Fibroblast of lung (primary cell): Measurements from ENCODE around the gene TPR. TPM values are rescaled to one million over a fixed set of nuclear protein-coding genes. Genes with fewer than 3 reads are reported as not detected.

Source experiments
- DNase-seq, 2 donors: peaks; one replicate each; pipeline versions ENCODE4 v3.0.0 to v3.0.0-alpha.2; 2010; ENCODE audit warnings: low read depth in 2 of 2
- H2AFZ ChIP-seq: 2 replicates; pipeline ENCODE4 v1.5.1; 2012; ENCODE audit warnings: low read length, control low read depth, inconsistent platforms
- H3K27ac ChIP-seq: 2 replicates; pipeline ENCODE4 v1.5.1; 2011; ENCODE audit warnings: low read length, control low read depth; ENCODE audit not compliant: insufficient read depth
- H3K27me3 ChIP-seq: 2 replicates; pipeline ENCODE4 v1.5.1; 2011; ENCODE audit warnings: mild to moderate bottlenecking, low read length; ENCODE audit not compliant: control insufficient read depth, insufficient read depth
- H3K36me3 ChIP-seq: 2 replicates; pipeline ENCODE4 v1.5.1; 2011; ENCODE audit warnings: low read length; ENCODE audit not compliant: control insufficient read depth, insufficient read depth
- H3K4me1 ChIP-seq: 2 replicates; pipeline ENCODE4 v1.5.1; 2011; ENCODE audit warnings: low read length; ENCODE audit not compliant: control insufficient read depth, insufficient read depth; ENCODE audit errors: extremely low read depth
- H3K4me2 ChIP-seq: 2 replicates; pipeline ENCODE4 v1.5.1; 2011; ENCODE audit warnings: low read length, control low read depth; ENCODE audit not compliant: insufficient read depth; ENCODE audit errors: extremely low read depth
- H3K4me3 ChIP-seq, 4 experiments: fragments of 200-600 bp in 1 of 4; sonication (generic) in 1 of 4; replicated peaks in 1 of 4; 2 replicates each; pipeline ENCODE4 v1.5.1; 2011 to 2016; ENCODE audit warnings: low read length in 4 of 4, low read depth in 3 of 4, mild to moderate bottlenecking in 3 of 4, control low read depth in 2 of 4, inconsistent platforms in 1 of 4, mixed read lengths in 1 of 4; ENCODE audit not compliant: insufficient read depth in 1 of 4; ENCODE audit errors: control extremely low read depth in 1 of 4
- H3K79me2 ChIP-seq: 2 replicates; pipeline ENCODE4 v1.5.1; 2012; ENCODE audit warnings: mild to moderate bottlenecking, low read length, inconsistent platforms; ENCODE audit not compliant: control insufficient read depth, insufficient read depth
- H3K9ac ChIP-seq: 2 replicates; pipeline ENCODE4 v1.5.1; 2011; ENCODE audit warnings: mild to moderate bottlenecking, low read length, control low read depth; ENCODE audit not compliant: insufficient read depth
- H3K9me3 ChIP-seq: 2 replicates; pipeline ENCODE4 v1.5.1; 2012; ENCODE audit warnings: low read depth, low read length; ENCODE audit not compliant: control insufficient read depth, insufficient read depth
- H4K20me1 ChIP-seq: 2 replicates; pipeline ENCODE4 v1.5.1; 2011; ENCODE audit warnings: low read length; ENCODE audit not compliant: control insufficient read depth, insufficient read depth; ENCODE audit errors: extremely low read depth
- CTCF ChIP-seq, 2 donors: IDR thresholded peaks in 1 of 2; conservative IDR thresholded peaks in 1 of 2; 1 replicate in 1 of 2; 2 replicates in 1 of 2; pipeline ENCODE4 v1.5.1; 2011 to 2012; ENCODE audit warnings: low read length in 2 of 2, control low read depth in 1 of 2, inconsistent platforms in 1 of 2, low read depth in 1 of 2, mild to moderate bottlenecking in 1 of 2
- EZH2 ChIP-seq: IDR thresholded peaks from 2 replicates; pipeline ENCODE4 v1.5.1; 2012; ENCODE audit warnings: low read length, control low read depth, mild to moderate bottlenecking; ENCODE audit errors: missing control alignments
- polyA plus RNA-seq, 2 donors: library from polyadenylated mRNA; depleted of rRNA in 1 of 2; stranded (reverse) in 1 of 2; unstranded in 1 of 2; fragments of >200 nt; gene quantifications; 2 replicates each; pipeline ENCODE4 v1.2.1, GENCODE V29; 2011 to 2012; ENCODE audit warnings: missing spikeins in 1 of 2
- total RNA-seq: library from RNA; depleted of rRNA; stranded (reverse); fragments of >200 nt; gene quantifications from 2 replicates; pipeline ENCODE4 v1.2.1, GENCODE V29; 2014

The TPR gene
- total and polyA plus RNA-seq, 2 donors (not counting 1 experiment from before 2014, with no cell fraction given) = 37.4 to 65.1 TPM

DNA sequence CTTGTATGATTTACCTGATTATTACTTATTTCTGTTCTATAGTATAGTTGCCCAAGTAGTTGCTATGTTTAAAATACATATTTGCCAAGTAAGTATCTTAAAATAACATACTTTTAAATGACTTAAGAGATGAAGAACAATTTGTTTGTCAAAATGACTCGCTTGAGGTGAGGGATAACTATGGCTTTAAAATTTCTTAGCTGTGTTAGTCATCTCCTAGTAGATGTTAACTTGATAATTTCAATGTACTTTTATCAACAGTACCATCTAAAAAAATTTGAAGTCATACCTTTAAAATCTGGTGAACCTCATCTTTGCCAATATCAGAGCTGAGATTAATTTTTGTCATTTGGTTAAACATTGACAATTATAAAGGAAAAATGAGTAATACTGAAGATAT is 38.3 kb upstream of the TPR start:
- H3K4me1 ChIP-seq = no peaks in the 10 kb centered on the region
- no peak overlapping the region for H3K4me3 ChIP-seq
- no peaks in the 10 kb centered on the region for H3K36me3 ChIP-seq
- no peak overlapping the region for H3K27ac ChIP-seq
- no peak overlapping the region for H2AFZ ChIP-seq
- TF ChIP-seq CTCF (conservative IDR thresholded peaks at IDR 0.05 in 1 of 2, IDR thresholded peaks at IDR 0.05 in 1 of 2; ENCODE audit: low read depth in 1 of 2, low read length in 2 of 2) (no peak), EZH2 (no peak)
- no peaks in the 10 kb centered on the region for H3K9me3 ChIP-seq
- no peak overlapping the region for H3K4me2 ChIP-seq
- H3K27me3 ChIP-seq = no peaks in the 10 kb centered on the region
- H3K79me2 ChIP-seq = no peaks in the 10 kb centered on the region
- no peaks in the 10 kb centered on the region for H4K20me1 ChIP-seq
- peak in 1 of 2 donors; percentile 14 for DNase-seq
- H3K9ac ChIP-seq = no peak overlapping the region

- no peaks in the 10 kb centered on the region for H3K4me1 ChIP-seq
- H3K79me2 ChIP-seq = no peaks in the 10 kb centered on the region
- H3K4me3 ChIP-seq = no peak overlapping the region
- H3K27ac ChIP-seq = no peak overlapping the region
- no peaks in the 10 kb centered on the region for H3K9me3 ChIP-seq
- no peak overlapping the region for H3K4me2 ChIP-seq
- H3K36me3 ChIP-seq = no peaks in the 10 kb centered on the region
- no peaks in the 10 kb centered on the region for H3K27me3 ChIP-seq
- no peaks in the 10 kb centered on the region for H4K20me1 ChIP-seq
- H2AFZ ChIP-seq = no peak overlapping the region
- no peak overlapping the region for H3K9ac ChIP-seq
- no peak for DNase-seq
- TF ChIP-seq CTCF (conservative IDR thresholded peaks at IDR 0.05 in 1 of 2, IDR thresholded peaks at IDR 0.05 in 1 of 2; ENCODE audit: low read depth in 1 of 2, low read length in 2 of 2) (no peak), EZH2 (no peak)
Observed at GRCh38 chr1:186409091-186409490, 34.0 kb upstream of the TPR start.

GRCh38 chr1:186404454-186405051 is 29.5 kb upstream of the TPR start:
- Histone ChIP-seq H3K4me3 (no peak overlapping the region), H3K27ac (peak overlapping the region; percentile 4), H3K9ac (no peak overlapping the region), H3K27me3 (no peaks in the 10 kb centered on the region), H3K79me2 (no peaks in the 10 kb centered on the region), H3K36me3 (no peaks in the 10 kb centered on the region), H4K20me1 (no peaks in the 10 kb centered on the region), H3K4me2 (peak overlapping the region; percentile 15), H3K4me1 (no peaks in the 10 kb centered on the region), H2AFZ (peak overlapping the region; percentile 31), H3K9me3 (no peaks in the 10 kb centered on the region)
- TF ChIP-seq EZH2 (no peak), CTCF (conservative IDR thresholded peaks at IDR 0.05 in 1 of 2, IDR thresholded peaks at IDR 0.05 in 1 of 2; ENCODE audit: low read depth in 1 of 2, low read length in 2 of 2) (peak; percentile 62 to 75)
- peak; percentile 47 to 70 for DNase-seq
